Endothelial cell of umbilical vein (primary cell): ENCODE data around the gene TAF3. TPM values are rescaled to one million over a fixed set of nuclear protein-coding genes. Genes with fewer than 3 reads are reported as not detected.

Experiments
- BruUV-seq: library from RNA; stranded (reverse); fragments of 400-500 nt; replicated peaks from 2 replicates; lab custom pipeline; 2021; lab: Mats Ljungman, UMichigan
- CTCF ChIA-PET: fragments of 300-600, 350-600 bp; sonication (Branson Sonifier 250); formaldehyde crosslinking; loops from one replicate; lab custom pipeline; 2021; ENCODE audit warnings: antibody characterized with exemption, inconsistent platforms; lab: Charles Lee
- POLR2A ChIA-PET: fragments of 300-600, 350-600 bp; sonication (Branson Sonifier 250); formaldehyde crosslinking; loops from one replicate; lab custom pipeline; 2021; ENCODE audit warnings: antibody characterized with exemption, inconsistent platforms; lab: Charles Lee
- DNase-seq: peaks from one replicate; pipeline ENCODE4 v3.0.0-alpha.2; 2011; ENCODE audit warnings: low read depth, low spot score
- FAIRE-seq: peaks from 2 replicates; lab custom pipeline; 2011; peaks lifted over from hg19 to GRCh38; lab: Jason Lieb, UNC
- H2AFZ ChIP-seq: 2 replicates; pipeline ENCODE4 v1.6.0; 2012; ENCODE audit warnings: low read depth, low read length, control low read depth, inconsistent platforms
- H3K27ac ChIP-seq: 2 replicates; pipeline ENCODE4 v1.5.1; 2011; ENCODE audit warnings: low read depth, mild to moderate bottlenecking, control low read depth, low read length, moderate library complexity; ENCODE audit not compliant: insufficient read depth
- H3K27me3 ChIP-seq, 2 experiments: 2 replicates each; pipeline versions ENCODE4 v1.6.0 to v1.6.1; 2011; ENCODE audit warnings: low read length in 2 of 2, mixed read lengths in 1 of 2; ENCODE audit not compliant: control insufficient read depth in 2 of 2, insufficient read depth in 2 of 2
- H3K36me3 ChIP-seq, 2 experiments: 2 replicates in 1 of 2; 3 replicates in 1 of 2; pipeline ENCODE4 v1.5.1; 2011; ENCODE audit warnings: low read length in 2 of 2, mild to moderate bottlenecking in 1 of 2, moderate library complexity in 1 of 2; ENCODE audit not compliant: control insufficient read depth in 2 of 2, insufficient read depth in 2 of 2; ENCODE audit errors: extremely low read depth in 1 of 2
- H3K4me1 ChIP-seq: 3 replicates; pipeline ENCODE4 v1.5.1; 2011; ENCODE audit warnings: mild to moderate bottlenecking, low read length; ENCODE audit not compliant: control insufficient read depth, insufficient read depth; ENCODE audit errors: extremely low read depth
- H3K4me2 ChIP-seq: 2 replicates; pipeline ENCODE4 v1.6.1; 2011; ENCODE audit warnings: low read length, control low read depth, mixed read lengths; ENCODE audit not compliant: insufficient read depth
- H3K4me3 ChIP-seq, 3 experiments: fragments of 200-600 bp in 1 of 3; sonication (generic), shearing (Covaris generic) in 1 of 3; replicated peaks in 1 of 3; 2 replicates each; pipeline ENCODE4 v1.5.1; 2011 to 2016; ENCODE audit warnings: control low read depth in 3 of 3, low read length in 3 of 3, mild to moderate bottlenecking in 2 of 3, inconsistent platforms in 1 of 3, low read depth in 1 of 3, moderate library complexity in 1 of 3; ENCODE audit not compliant: insufficient read depth in 1 of 3
- H3K79me2 ChIP-seq: 2 replicates; pipeline ENCODE4 v1.6.0; 2012; ENCODE audit warnings: low read length, inconsistent platforms; ENCODE audit not compliant: control insufficient read depth, insufficient read depth
- H3K9ac ChIP-seq: replicated peaks from 2 replicates; pipeline ENCODE3; 2011; ENCODE audit warnings: low read length, control low read depth; ENCODE audit not compliant: insufficient read depth; ENCODE audit errors: extremely low read depth
- H3K9me1 ChIP-seq: replicated peaks from 3 replicates; pipeline ENCODE4 v1.6.0; 2011; ENCODE audit warnings: mild to moderate bottlenecking, low read length; ENCODE audit not compliant: control insufficient read depth, insufficient read depth; ENCODE audit errors: extremely low read depth
- H3K9me3 ChIP-seq: replicated peaks from 2 replicates; pipeline ENCODE4 v1.5.1; 2012; ENCODE audit warnings: low read length, inconsistent platforms; ENCODE audit not compliant: control insufficient read depth, insufficient read depth
- H4K20me1 ChIP-seq: replicated peaks from 2 replicates; pipeline ENCODE3; 2011; ENCODE audit warnings: mild to moderate bottlenecking, low read length; ENCODE audit not compliant: control insufficient read depth, insufficient read depth; ENCODE audit errors: extremely low read depth
- CTCF ChIP-seq, 2 donors: IDR thresholded peaks; 1 replicate in 1 of 2; 2 replicates in 1 of 2; pipeline ENCODE4 v1.5.1; 2011; ENCODE audit warnings: low read length in 2 of 2, mild to moderate bottlenecking in 2 of 2, moderate library complexity in 2 of 2, control low read depth in 1 of 2, inconsistent platforms in 1 of 2, low read depth in 1 of 2; ENCODE audit not compliant: insufficient read depth in 1 of 2; ENCODE audit errors: extremely low read depth in 1 of 2
- EZH2 ChIP-seq: IDR thresholded peaks from 2 replicates; pipeline ENCODE4 v1.6.1; 2012; ENCODE audit warnings: borderline replicate concordance, low read depth, mild to moderate bottlenecking, moderate library complexity, low read length, inconsistent platforms; ENCODE audit not compliant: severe bottlenecking
- FOS ChIP-seq: IDR thresholded peaks from 2 replicates; pipeline ENCODE4 v1.6.1; 2011; ENCODE audit warnings: mild to moderate bottlenecking, low read length, moderate library complexity, borderline replicate concordance; ENCODE audit not compliant: insufficient read depth
- GATA2 ChIP-seq: IDR thresholded peaks from 2 replicates; pipeline ENCODE4 v1.7.0; 2011; ENCODE audit warnings: low read depth, mild to moderate bottlenecking, moderate library complexity, mixed read lengths, low read length; ENCODE audit not compliant: insufficient read length, insufficient read depth
- JUN ChIP-seq: IDR thresholded peaks from 2 replicates; pipeline ENCODE4 v1.6.1; 2011; ENCODE audit warnings: borderline replicate concordance, low read depth; ENCODE audit not compliant: insufficient read length, insufficient read depth
- MAX ChIP-seq: IDR thresholded peaks from 2 replicates; pipeline ENCODE4 v1.6.1; 2011; ENCODE audit not compliant: insufficient read depth, insufficient read length
- MYC ChIP-seq: IDR thresholded peaks from one replicate; pipeline ENCODE4 v1.6.1; 2011; ENCODE audit warnings: mild to moderate bottlenecking, low read depth, low read length
- POLR2A ChIP-seq: IDR thresholded peaks from 2 replicates; pipeline ENCODE4 v1.6.1; 2012; ENCODE audit warnings: low read depth, mild to moderate bottlenecking, control low read depth, low read length
- POLR2AphosphoS5 ChIP-seq: IDR thresholded peaks from 2 replicates; pipeline ENCODE4 v1.6.1; 2012; ENCODE audit warnings: low read depth, mild to moderate bottlenecking, control low read depth, low read length, moderate library complexity; ENCODE audit not compliant: insufficient read depth
- dilution Hi-C: fragments of 300-500 bp; cut with MboI; formaldehyde crosslinking; loops from one replicate; pipeline ENCODE4 v1.15.0; 2019; ENCODE audit warnings: low sequenced_read_pairs; ENCODE audit not compliant: extremely low pct_ligation_motif_present
- intact Hi-C: fragments of 100-400 bp; cut with micrococcal nuclease; formaldehyde crosslinking; loops from one replicate; pipeline ENCODE4 v1.10.0; 2022
- polyA plus RNA-seq, 4 experiments: library from polyadenylated mRNA; depleted of rRNA in 3 of 4; stranded (reverse) in 3 of 4; unstranded in 1 of 4; fragments of >200 nt; gene quantifications; 2 replicates each; pipeline versions ENCODE4 v1.2.1 to v1.2.3, GENCODE V29; 2011 to 2012; ENCODE audit warnings: missing spikeins in 1 of 4
- total RNA-seq: library from RNA; stranded (reverse); gene quantifications from 2 replicates; pipeline ENCODE4 v1.2.3, GENCODE V29; 2021

Gene TAF3
- total and polyA plus RNA-seq, 2 donors (not counting 3 experiments of a cell fraction or from before 2014, with no cell fraction given): 2.4 to 10.5 TPM

DNA sequence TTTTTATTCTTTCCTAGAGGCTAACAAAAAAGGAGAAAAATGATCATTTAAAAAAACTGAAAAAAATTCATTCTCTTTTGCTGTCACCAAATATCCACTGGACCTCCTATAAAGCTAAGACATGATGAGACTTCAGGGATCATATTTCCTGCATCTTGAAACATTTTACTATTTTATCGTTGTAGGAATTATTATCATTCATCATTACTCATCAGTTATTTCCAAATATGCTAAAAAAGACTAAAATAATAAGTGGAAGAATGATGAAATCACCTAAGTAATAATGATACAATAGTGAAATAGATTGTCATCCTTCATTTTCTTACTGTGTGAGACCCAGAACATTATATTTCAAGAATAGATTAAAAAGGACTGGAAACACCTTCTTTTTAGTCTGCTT is 28.3 kb downstream of the TAF3 start:
- POLR2A ChIA-PET: no interaction called here
- no peaks in the 10 kb centered on the region for H3K4me1 ChIP-seq
- no peak for TF ChIP-seq EZH2
- no peak for TF ChIP-seq FOS
- no peak for TF ChIP-seq MYC
- TF ChIP-seq GATA2: no peak
- TF ChIP-seq CTCF (IDR thresholded peaks at IDR 0.05; ENCODE audit: extremely low read depth in 1 of 2, insufficient read depth in 1 of 2, low read depth in 1 of 2, low read length in 2 of 2): no peak
- TF ChIP-seq POLR2AphosphoS5: no peak
- TF ChIP-seq JUN: no peak
- no peak for TF ChIP-seq MAX
- no peak for TF ChIP-seq POLR2A
- H3K9me3 ChIP-seq: no peaks in the 10 kb centered on the region
- no peak overlapping the region for H3K4me2 ChIP-seq
- H3K27ac ChIP-seq: no peak overlapping the region
- CTCF ChIA-PET: no interaction called here
- intact Hi-C loops: no loop called here
- dilution Hi-C loops: no loop called here
- FAIRE-seq: no peak
- no peak for DNase-seq
- H3K9ac ChIP-seq: no peak overlapping the region
- H2AFZ ChIP-seq: no peak overlapping the region
- H3K4me3 ChIP-seq: no peak overlapping the region
- H4K20me1 ChIP-seq: no peaks in the 10 kb centered on the region
- H3K36me3 ChIP-seq: no peaks in the 10 kb centered on the region
- H3K27me3 ChIP-seq: no peaks in the 10 kb centered on the region
- BruUV-seq: no TSS peak
- no peaks in the 10 kb centered on the region for H3K9me1 ChIP-seq
- peaks cover 10% of the 10 kb centered on the region for H3K79me2 ChIP-seq
